Neural cell (in vitro differentiated cells): Measurements from ENCODE around the gene RUNX1. TPM values are rescaled to one million over a fixed set of nuclear protein-coding genes. Genes with fewer than 3 reads are reported as not detected.

Experiments used
- H2AFZ ChIP-seq: fragments of 200-600, 300-800 bp; sonication (generic), shearing (Covaris generic); 2 replicates; pipeline ENCODE4 v1.6.0; 2014; ENCODE audit warnings: low read depth, mild to moderate bottlenecking, antibody characterized with exemption, low read length, moderate library complexity
- H3F3A ChIP-seq: fragments of 200-600 bp; shearing (Covaris generic); 2 replicates; pipeline ENCODE4 v1.6.1; 2016; ENCODE audit warnings: mild to moderate bottlenecking, moderate library complexity, mixed read lengths, antibody characterized with exemption, low read length; ENCODE audit not compliant: insufficient read depth, poor library complexity, severe bottlenecking
- H3K27ac ChIP-seq: fragments of 200-600, 300-800 bp; sonication (generic), shearing (Covaris generic); 2 replicates; pipeline ENCODE4 v1.5.1; 2014; ENCODE audit warnings: mild to moderate bottlenecking, low read length, moderate library complexity
- H3K27me3 ChIP-seq: fragments of 300-800, 200-600 bp; sonication (generic), shearing (Covaris generic); 2 replicates; pipeline ENCODE4 v1.6.0; 2014; ENCODE audit warnings: mild to moderate bottlenecking, low read depth, low read length, moderate library complexity; ENCODE audit not compliant: insufficient read depth
- H3K36me3 ChIP-seq: fragments of 300-800, 200-600 bp; sonication (generic), shearing (Covaris generic); 2 replicates; pipeline ENCODE4 v1.5.1; 2014; ENCODE audit warnings: mild to moderate bottlenecking, antibody characterized with exemption, low read length, moderate library complexity; ENCODE audit not compliant: insufficient read depth
- H3K4me2 ChIP-seq: fragments of 300-800, 200-600 bp; sonication (generic), shearing (Covaris generic); 2 replicates; pipeline ENCODE4 v1.6.0; 2014; ENCODE audit warnings: mild to moderate bottlenecking, low read length
- H3K4me3 ChIP-seq: fragments of 300-800, 200-600 bp; sonication (generic), shearing (Covaris generic); 2 replicates; pipeline ENCODE4 v1.5.1; 2014; ENCODE audit warnings: mild to moderate bottlenecking, low read length, moderate library complexity
- H3K79me2 ChIP-seq: fragments of 200-600 bp; shearing (Covaris generic); replicated peaks from 2 replicates; pipeline ENCODE4 v1.6.0; 2014; ENCODE audit warnings: mild to moderate bottlenecking, low read length, moderate library complexity; ENCODE audit not compliant: insufficient read depth
- H3K9ac ChIP-seq: fragments of 300-800, 200-600 bp; sonication (generic), shearing (Covaris generic); 2 replicates; pipeline ENCODE4 v1.6.1; 2016; ENCODE audit warnings: mild to moderate bottlenecking, low read length, mixed read lengths
- H3K9me2 ChIP-seq: fragments of 200-600 bp; shearing (Covaris generic); 2 replicates; pipeline ENCODE4 v1.6.1; 2016; ENCODE audit warnings: mild to moderate bottlenecking, low read length, mixed read lengths; ENCODE audit not compliant: insufficient read depth
- H3K9me3 ChIP-seq: fragments of 200-600, 300-800 bp; sonication (generic), shearing (Covaris generic); 2 replicates; pipeline ENCODE4 v1.6.1; 2016; ENCODE audit warnings: mild to moderate bottlenecking, mixed run types, low read length, moderate library complexity, mixed read lengths
- H4K20me1 ChIP-seq: fragments of 200-600 bp; shearing (Covaris generic); 2 replicates; pipeline ENCODE4 v1.6.1; 2016; ENCODE audit warnings: mild to moderate bottlenecking, mixed run types; ENCODE audit not compliant: insufficient read depth
- EP300 ChIP-seq: fragments of 450-650 bp; conservative IDR thresholded peaks from 2 replicates; pipeline ENCODE4 v1.6.1; 2014; ENCODE audit warnings: antibody characterized with exemption, mild to moderate bottlenecking, moderate library complexity; ENCODE audit not compliant: poor library complexity, severe bottlenecking
- EZH2 ChIP-seq: fragments of 200-600, 300-800 bp; shearing (Covaris generic), sonication (generic); IDR thresholded peaks from 2 replicates; pipeline ENCODE4 v1.6.1; 2014; ENCODE audit warnings: antibody characterized with exemption, low read length, borderline replicate concordance, mild to moderate bottlenecking; ENCODE audit not compliant: insufficient read depth, poor library complexity, severe bottlenecking
- MXI1 ChIP-seq: fragments of 450-650 bp; conservative IDR thresholded peaks from 2 replicates; pipeline ENCODE4 v1.6.1; 2014; ENCODE audit warnings: antibody characterized with exemption, mild to moderate bottlenecking; ENCODE audit not compliant: poor library complexity, severe bottlenecking
- POLR2AphosphoS5 ChIP-seq: IDR thresholded peaks from 2 replicates; pipeline ENCODE4 v1.6.1; 2012
- RAD21 ChIP-seq: fragments of 450-650 bp; conservative IDR thresholded peaks from 2 replicates; pipeline ENCODE4 v1.6.1; 2014; ENCODE audit warnings: antibody characterized with exemption, mild to moderate bottlenecking, moderate library complexity
- SMC3 ChIP-seq: fragments of 450-650 bp; conservative IDR thresholded peaks from 2 replicates; pipeline ENCODE4 v1.6.1; 2014; ENCODE audit warnings: antibody characterized with exemption, mild to moderate bottlenecking, moderate library complexity; ENCODE audit not compliant: poor library complexity
- TAF1 ChIP-seq: IDR thresholded peaks from 2 replicates; pipeline ENCODE4 v1.6.1; 2012; ENCODE audit warnings: low read depth
- polyA plus RNA-seq: library from polyadenylated mRNA; depleted of rRNA; stranded (reverse); fragments of >200 nt; gene quantifications from 2 replicates; pipeline ENCODE4 v1.2.3, GENCODE V29; 2014
- TF ChIP-seq, protein P1 (sequence below): fragments of 450-650 bp; IDR thresholded peaks from 2 replicates; pipeline ENCODE4 v1.5.1; 2014; ENCODE audit warnings: antibody characterized with exemption, mild to moderate bottlenecking, moderate library complexity; ENCODE audit not compliant: poor library complexity, severe bottlenecking
- TF ChIP-seq, protein P2 (sequence below): IDR thresholded peaks from 2 replicates; pipeline ENCODE4 v1.6.1; 2012; ENCODE audit warnings: borderline replicate concordance

RUNX1 gene
- polyA plus RNA-seq, 1 donor from 2014 or later, result not detected

GRCh38 chr21:34803782-34804370 is 245.2 kb downstream of the RUNX1 start:
- TF ChIP-seq EZH2, result no peak
- no peak for TF ChIP-seq POLR2AphosphoS5
- TF ChIP-seq, protein P1, sequence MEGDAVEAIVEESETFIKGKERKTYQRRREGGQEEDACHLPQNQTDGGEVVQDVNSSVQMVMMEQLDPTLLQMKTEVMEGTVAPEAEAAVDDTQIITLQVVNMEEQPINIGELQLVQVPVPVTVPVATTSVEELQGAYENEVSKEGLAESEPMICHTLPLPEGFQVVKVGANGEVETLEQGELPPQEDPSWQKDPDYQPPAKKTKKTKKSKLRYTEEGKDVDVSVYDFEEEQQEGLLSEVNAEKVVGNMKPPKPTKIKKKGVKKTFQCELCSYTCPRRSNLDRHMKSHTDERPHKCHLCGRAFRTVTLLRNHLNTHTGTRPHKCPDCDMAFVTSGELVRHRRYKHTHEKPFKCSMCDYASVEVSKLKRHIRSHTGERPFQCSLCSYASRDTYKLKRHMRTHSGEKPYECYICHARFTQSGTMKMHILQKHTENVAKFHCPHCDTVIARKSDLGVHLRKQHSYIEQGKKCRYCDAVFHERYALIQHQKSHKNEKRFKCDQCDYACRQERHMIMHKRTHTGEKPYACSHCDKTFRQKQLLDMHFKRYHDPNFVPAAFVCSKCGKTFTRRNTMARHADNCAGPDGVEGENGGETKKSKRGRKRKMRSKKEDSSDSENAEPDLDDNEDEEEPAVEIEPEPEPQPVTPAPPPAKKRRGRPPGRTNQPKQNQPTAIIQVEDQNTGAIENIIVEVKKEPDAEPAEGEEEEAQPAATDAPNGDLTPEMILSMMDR, result no peak
- TF ChIP-seq, protein P2, sequence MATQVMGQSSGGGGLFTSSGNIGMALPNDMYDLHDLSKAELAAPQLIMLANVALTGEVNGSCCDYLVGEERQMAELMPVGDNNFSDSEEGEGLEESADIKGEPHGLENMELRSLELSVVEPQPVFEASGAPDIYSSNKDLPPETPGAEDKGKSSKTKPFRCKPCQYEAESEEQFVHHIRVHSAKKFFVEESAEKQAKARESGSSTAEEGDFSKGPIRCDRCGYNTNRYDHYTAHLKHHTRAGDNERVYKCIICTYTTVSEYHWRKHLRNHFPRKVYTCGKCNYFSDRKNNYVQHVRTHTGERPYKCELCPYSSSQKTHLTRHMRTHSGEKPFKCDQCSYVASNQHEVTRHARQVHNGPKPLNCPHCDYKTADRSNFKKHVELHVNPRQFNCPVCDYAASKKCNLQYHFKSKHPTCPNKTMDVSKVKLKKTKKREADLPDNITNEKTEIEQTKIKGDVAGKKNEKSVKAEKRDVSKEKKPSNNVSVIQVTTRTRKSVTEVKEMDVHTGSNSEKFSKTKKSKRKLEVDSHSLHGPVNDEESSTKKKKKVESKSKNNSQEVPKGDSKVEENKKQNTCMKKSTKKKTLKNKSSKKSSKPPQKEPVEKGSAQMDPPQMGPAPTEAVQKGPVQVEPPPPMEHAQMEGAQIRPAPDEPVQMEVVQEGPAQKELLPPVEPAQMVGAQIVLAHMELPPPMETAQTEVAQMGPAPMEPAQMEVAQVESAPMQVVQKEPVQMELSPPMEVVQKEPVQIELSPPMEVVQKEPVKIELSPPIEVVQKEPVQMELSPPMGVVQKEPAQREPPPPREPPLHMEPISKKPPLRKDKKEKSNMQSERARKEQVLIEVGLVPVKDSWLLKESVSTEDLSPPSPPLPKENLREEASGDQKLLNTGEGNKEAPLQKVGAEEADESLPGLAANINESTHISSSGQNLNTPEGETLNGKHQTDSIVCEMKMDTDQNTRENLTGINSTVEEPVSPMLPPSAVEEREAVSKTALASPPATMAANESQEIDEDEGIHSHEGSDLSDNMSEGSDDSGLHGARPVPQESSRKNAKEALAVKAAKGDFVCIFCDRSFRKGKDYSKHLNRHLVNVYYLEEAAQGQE, result no peak
- no peak for TF ChIP-seq TAF1
- no peak for TF ChIP-seq RAD21
- no peak for TF ChIP-seq SMC3
- no peak for TF ChIP-seq EP300
- TF ChIP-seq MXI1, result no peak
- Histone ChIP-seq H3F3A (no peaks in the 10 kb centered on the region), H3K79me2 (no peaks in the 10 kb centered on the region), H3K4me2 (no peak overlapping the region), H3K4me3 (no peak overlapping the region), H3K27me3 (no peaks in the 10 kb centered on the region), H3K9ac (no peak overlapping the region), H4K20me1 (peaks cover 2% of the 10 kb centered on the region), H3K9me3 (no peaks in the 10 kb centered on the region), H2AFZ (no peak overlapping the region), H3K27ac (no peak overlapping the region), H3K9me2 (no peaks in the 10 kb centered on the region), H3K36me3 (no peaks in the 10 kb centered on the region)

DNA sequence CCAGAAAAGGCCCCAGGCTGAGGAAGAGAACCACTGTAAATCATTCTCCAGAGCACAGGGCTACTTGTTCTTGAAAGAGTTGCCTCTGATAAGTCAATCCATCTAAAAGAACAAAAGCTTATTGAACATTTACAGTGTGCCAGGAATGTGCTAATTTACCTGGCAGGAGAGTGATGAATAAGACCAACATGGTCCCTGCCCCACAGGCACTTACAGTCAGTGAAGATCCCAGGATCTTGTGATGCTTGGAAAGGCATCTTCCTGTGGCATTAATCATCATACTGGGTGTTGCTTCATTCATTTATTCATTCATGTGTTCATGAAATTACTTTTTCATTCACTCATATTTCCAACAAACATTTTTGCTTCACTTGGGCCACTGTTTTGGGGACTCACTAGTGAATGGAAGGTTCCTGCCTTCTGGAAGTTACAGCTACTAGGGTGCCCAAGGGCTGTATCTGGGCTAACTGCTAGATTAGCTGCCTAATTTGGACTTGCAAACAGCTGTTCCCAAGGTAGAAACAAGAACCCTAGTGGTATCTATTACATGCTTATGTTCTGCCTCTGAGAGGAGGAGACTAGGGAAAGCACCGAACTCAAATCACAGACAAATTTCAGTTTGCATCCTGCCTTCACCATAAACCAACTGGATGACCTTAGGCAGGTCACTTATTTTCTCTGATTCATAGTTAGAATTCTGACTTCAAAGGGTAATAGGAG is 246.8 kb downstream of the RUNX1 start:
- Histone ChIP-seq H3K9me2 (no peaks in the 10 kb centered on the region), H3K4me3 (no peak overlapping the region), H3K36me3 (no peaks in the 10 kb centered on the region), H3K9ac (no peak overlapping the region), H3K9me3 (no peaks in the 10 kb centered on the region), H3K27me3 (no peaks in the 10 kb centered on the region), H4K20me1 (peaks cover 2% of the 10 kb centered on the region), H3K4me2 (no peak overlapping the region), H3K27ac (no peak overlapping the region), H2AFZ (no peak overlapping the region), H3F3A (no peaks in the 10 kb centered on the region), H3K79me2 (no peaks in the 10 kb centered on the region)
- TF ChIP-seq POLR2AphosphoS5 (no peak), MXI1 (no peak), EP300 (no peak), SMC3 (no peak), EZH2 (no peak), RAD21 (no peak), TAF1 (no peak)
- TF ChIP-seq, protein P1, result no peak
- TF ChIP-seq, protein P2, result no peak
